DND-41 (cell line): Measurements from ENCODE around the gene AMH.
A peak's percentile ranks its signal among the peaks of the same experiment; 100 is the strongest.

Source experiments
- ATAC-seq: fragments of 200-7000 bp; cut with Tn5 transposase; 3 replicates; pipeline ENCODE4 v1.9.1; 2021; ENCODE audit warnings: low read depth; ENCODE audit not compliant: insufficient read depth
- DNase-seq: peaks from one replicate; pipeline ENCODE4 v3.0.0-alpha.2; 2020
- H2AFZ ChIP-seq: 2 replicates; pipeline ENCODE4 v1.6.0; 2012; ENCODE audit warnings: low read depth, low read length
- H3K27ac ChIP-seq: 2 replicates; pipeline ENCODE4 v1.5.1; 2012; ENCODE audit warnings: low read length, inconsistent platforms
- H3K27me3 ChIP-seq: fragments of 200-600 bp; sonication (generic); 2 replicates; pipeline ENCODE4 v1.6.0; 2012; ENCODE audit warnings: low read length, mild to moderate bottlenecking, inconsistent platforms; ENCODE audit not compliant: insufficient read depth, poor library complexity
- H3K36me3 ChIP-seq: 2 replicates; pipeline ENCODE4 v1.5.1; 2012; ENCODE audit warnings: low read length, inconsistent platforms; ENCODE audit not compliant: insufficient read depth
- H3K4me1 ChIP-seq: 2 replicates; pipeline ENCODE4 v1.5.1; 2012; ENCODE audit warnings: mild to moderate bottlenecking, low read length; ENCODE audit not compliant: insufficient read depth
- H3K4me2 ChIP-seq: 2 replicates; pipeline ENCODE4 v1.6.0; 2012; ENCODE audit warnings: mild to moderate bottlenecking, moderate library complexity, low read length, inconsistent platforms; ENCODE audit not compliant: insufficient read depth
- H3K4me3 ChIP-seq, 2 experiments: fragments of 200-600 bp in 1 of 2; shearing (Covaris generic) in 1 of 2; 2 replicates each; pipeline ENCODE4 v1.5.1; 2012 to 2016; ENCODE audit warnings: inconsistent platforms in 2 of 2, low read length in 2 of 2, mild to moderate bottlenecking in 2 of 2, low read depth in 1 of 2, moderate library complexity in 1 of 2
- H3K79me2 ChIP-seq: 2 replicates; pipeline ENCODE4 v1.6.0; 2012; ENCODE audit warnings: low read length, inconsistent platforms; ENCODE audit not compliant: insufficient read depth
- H3K9ac ChIP-seq: 2 replicates; pipeline ENCODE4 v1.6.0; 2012; ENCODE audit warnings: low read depth, mild to moderate bottlenecking, inconsistent platforms, low read length, moderate library complexity
- H3K9me3 ChIP-seq: 2 replicates; pipeline ENCODE4 v1.5.1; 2012; ENCODE audit warnings: low read length, moderate library complexity, mild to moderate bottlenecking, inconsistent platforms; ENCODE audit not compliant: insufficient read depth, severe bottlenecking
- H4K20me1 ChIP-seq: 2 replicates; pipeline ENCODE4 v1.6.0; 2012; ENCODE audit warnings: low read length; ENCODE audit not compliant: insufficient read depth
- EZH2 ChIP-seq: IDR thresholded peaks from 3 replicates; pipeline ENCODE4 v1.6.1; 2012; ENCODE audit warnings: borderline replicate concordance, low read depth, mild to moderate bottlenecking, moderate library complexity, low read length, inconsistent platforms; ENCODE audit not compliant: severe bottlenecking
- TF ChIP-seq, protein P1 (sequence below): IDR thresholded peaks from 2 replicates; pipeline ENCODE4 v1.5.1; 2012; ENCODE audit warnings: borderline replicate concordance, low read length, moderate library complexity, mild to moderate bottlenecking; ENCODE audit not compliant: poor library complexity, severe bottlenecking; ENCODE audit errors: extremely low read depth

AMH gene

DNA sequence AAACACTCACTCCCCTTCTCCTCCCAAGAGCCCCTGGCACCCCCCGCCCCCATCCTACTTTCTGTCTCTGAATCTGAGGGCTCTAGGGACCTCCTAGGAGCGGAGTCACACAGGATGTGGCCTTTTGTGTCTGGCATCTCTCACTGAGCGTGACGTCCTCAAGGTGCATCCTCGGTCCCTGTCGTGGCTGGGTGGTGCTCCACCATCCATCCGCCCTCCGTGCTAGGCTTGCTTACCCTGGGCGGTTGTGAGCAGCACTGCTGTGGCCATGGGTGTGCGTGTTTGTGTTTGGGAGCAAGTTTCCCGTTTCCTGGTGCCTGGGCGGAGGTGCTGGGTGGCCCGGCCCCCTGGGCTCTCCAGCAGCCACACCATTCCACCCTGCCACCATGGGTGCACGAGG, 25.2 kb upstream of the AMH start:
- ATAC-seq: peak; percentile 39; the same call in 1 of the 3 replicates
- Histone ChIP-seq H3K9me3 (no peaks in the 10 kb centered on the region), H3K4me3 (no peak overlapping the region), H3K27me3 (no peaks in the 10 kb centered on the region), H3K79me2 (peaks cover 14% of the 10 kb centered on the region; the same call in 1 of the 2 replicates), H2AFZ (no peak overlapping the region), H3K4me2 (no peak overlapping the region), H3K4me1 (no peaks in the 10 kb centered on the region), H3K9ac (no peak overlapping the region), H3K36me3 (peaks cover 95% of the 10 kb centered on the region), H4K20me1 (peaks cover 39% of the 10 kb centered on the region), H3K27ac (no peak overlapping the region)
- TF ChIP-seq, protein P1, sequence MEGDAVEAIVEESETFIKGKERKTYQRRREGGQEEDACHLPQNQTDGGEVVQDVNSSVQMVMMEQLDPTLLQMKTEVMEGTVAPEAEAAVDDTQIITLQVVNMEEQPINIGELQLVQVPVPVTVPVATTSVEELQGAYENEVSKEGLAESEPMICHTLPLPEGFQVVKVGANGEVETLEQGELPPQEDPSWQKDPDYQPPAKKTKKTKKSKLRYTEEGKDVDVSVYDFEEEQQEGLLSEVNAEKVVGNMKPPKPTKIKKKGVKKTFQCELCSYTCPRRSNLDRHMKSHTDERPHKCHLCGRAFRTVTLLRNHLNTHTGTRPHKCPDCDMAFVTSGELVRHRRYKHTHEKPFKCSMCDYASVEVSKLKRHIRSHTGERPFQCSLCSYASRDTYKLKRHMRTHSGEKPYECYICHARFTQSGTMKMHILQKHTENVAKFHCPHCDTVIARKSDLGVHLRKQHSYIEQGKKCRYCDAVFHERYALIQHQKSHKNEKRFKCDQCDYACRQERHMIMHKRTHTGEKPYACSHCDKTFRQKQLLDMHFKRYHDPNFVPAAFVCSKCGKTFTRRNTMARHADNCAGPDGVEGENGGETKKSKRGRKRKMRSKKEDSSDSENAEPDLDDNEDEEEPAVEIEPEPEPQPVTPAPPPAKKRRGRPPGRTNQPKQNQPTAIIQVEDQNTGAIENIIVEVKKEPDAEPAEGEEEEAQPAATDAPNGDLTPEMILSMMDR: no peak
- TF ChIP-seq EZH2: no peak
- DNase-seq: no peak

DNA sequence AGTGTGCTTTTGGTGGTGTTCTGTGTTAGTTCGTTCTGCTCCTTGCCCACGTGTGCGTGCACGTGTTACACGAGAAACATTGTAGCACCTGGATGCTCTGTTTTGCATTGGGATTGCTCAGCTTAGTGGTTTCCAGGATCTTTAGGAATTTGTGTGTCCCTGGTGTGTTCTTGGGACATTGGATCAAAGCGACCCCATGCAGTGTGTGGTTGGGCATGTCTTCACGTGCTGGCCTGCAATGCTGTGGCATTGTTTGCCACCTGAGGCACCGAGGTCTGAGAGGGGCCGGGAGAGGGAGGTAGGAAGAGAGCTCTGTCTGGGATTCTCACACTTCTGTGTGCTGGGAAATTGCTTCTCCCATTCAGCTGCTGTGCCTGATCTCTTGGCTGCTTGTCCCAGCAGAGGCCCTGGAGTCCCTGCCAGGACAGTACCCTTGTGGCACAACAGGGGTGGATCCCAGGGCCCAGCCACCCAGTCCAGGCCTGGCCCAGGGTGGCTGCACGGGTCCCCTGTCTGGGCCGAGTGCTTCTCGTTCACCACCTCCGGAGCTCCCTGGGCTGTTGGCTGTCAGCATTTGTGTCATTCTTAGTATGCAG, 24.3 kb upstream of the AMH start:
- Histone ChIP-seq H3K9ac (no peak overlapping the region), H3K4me2 (no peak overlapping the region), H3K27me3 (no peaks in the 10 kb centered on the region), H4K20me1 (peaks cover 37% of the 10 kb centered on the region), H3K36me3 (peaks cover 95% of the 10 kb centered on the region), H3K79me2 (peaks cover 12% of the 10 kb centered on the region), H3K27ac (no peak overlapping the region), H2AFZ (no peak overlapping the region), H3K4me3 (no peak overlapping the region), H3K9me3 (no peaks in the 10 kb centered on the region), H3K4me1 (no peaks in the 10 kb centered on the region)
- TF ChIP-seq, protein P1: no peak
- no peak for TF ChIP-seq EZH2
- no peak for ATAC-seq
- no peak for DNase-seq

DNA sequence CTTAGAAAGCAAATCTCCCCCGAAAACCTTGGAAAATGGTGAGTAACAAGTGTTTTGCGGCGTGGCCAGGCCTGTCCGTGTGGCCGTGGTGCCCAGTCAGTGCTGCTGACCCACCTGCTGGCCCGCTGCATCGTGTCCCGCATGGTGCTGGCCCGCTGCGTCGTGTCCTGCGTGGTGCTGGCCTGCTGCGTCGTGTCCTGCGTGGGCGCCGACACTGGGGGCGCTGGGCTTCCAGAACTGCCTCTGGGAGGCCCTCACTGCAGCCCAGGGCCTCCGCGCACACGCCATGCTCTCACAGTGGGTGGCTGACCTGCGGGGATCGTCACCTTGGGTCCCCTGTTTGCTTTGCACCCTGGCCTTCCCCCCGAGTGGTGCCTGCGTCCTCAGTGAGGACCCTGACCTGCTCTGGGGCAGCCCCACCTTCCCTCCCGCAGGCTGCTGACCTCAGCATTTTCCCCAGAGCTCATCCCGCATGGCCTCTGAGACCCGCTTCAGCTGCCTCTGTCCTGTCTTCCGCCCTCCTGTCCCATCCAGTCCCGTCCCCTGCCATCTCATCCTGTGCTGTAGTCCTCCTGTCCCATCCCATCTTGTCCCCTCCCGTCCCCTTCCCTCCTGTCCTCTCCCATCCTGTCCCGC, 23.6 kb upstream of the AMH start:
- H3K79me2 ChIP-seq: peaks cover 13% of the 10 kb centered on the region
- H3K27me3 ChIP-seq: no peaks in the 10 kb centered on the region
- no peak overlapping the region for H3K27ac ChIP-seq
- H3K9ac ChIP-seq: no peak overlapping the region
- TF ChIP-seq, protein P1: no peak
- no peak for TF ChIP-seq EZH2
- H2AFZ ChIP-seq: no peak overlapping the region
- no peaks in the 10 kb centered on the region for H3K4me1 ChIP-seq
- no peak overlapping the region for H3K4me3 ChIP-seq
- no peaks in the 10 kb centered on the region for H3K9me3 ChIP-seq
- DNase-seq: no peak
- no peak overlapping the region for H3K4me2 ChIP-seq
- H3K36me3 ChIP-seq: peaks cover 94% of the 10 kb centered on the region
- ATAC-seq: no peak
- H4K20me1 ChIP-seq: peaks cover 32% of the 10 kb centered on the region
